Hematopoietic multipotent progenitor cell treated with erythropoietin and hydrocortisone succinate and interleukin-3 and kit ligand, for 4 days (in vitro differentiated cells): ENCODE results near the gene NDUFA3.

Experiments used
- DNase-seq: peaks from one replicate; pipeline ENCODE4 v3.0.0-alpha.2; 2015

Gene NDUFA3

DNA sequence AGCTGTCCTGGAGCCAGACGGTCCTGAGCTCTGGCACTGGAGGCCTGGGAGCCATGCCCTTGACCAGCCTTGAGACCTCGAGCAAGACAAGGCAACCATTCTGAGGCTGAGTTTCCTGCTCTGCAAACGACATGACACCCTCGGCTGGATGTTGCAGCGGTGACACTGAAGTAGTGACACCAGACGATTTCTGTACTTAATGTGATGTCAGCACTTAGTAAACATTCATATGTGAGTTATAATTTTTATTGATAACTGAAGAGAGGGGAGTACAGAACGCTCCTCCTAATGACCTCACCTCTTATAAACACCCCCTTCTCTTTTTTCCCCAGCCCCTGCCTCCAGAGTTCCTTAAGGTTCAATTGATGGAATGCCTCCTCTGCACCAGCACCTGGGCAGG lies 5.8 kb downstream of the NDUFA3 start:
- DNase-seq, result no peak

DNA sequence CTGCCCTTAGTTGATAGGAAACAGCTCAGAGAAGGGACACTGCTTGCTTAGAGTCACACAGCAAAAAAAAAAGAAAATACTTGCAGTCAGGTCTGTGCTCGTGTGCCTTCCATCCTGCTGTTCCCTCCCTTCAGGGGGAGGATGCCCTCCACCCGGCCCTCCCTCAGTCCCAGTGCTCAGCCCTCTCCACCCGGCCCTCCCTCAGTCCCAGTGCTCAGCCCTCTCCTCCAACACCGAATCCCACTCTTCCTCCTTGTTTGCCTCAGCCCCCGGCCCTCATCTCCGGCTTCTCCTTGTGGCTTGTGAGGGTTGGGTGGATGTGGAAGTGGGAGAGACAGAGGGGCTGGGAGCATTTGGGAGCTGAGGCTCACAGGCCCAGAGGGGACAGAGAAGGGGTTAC lies 7.0 kb downstream of the NDUFA3 start:
- DNase-seq, result no peak

DNA sequence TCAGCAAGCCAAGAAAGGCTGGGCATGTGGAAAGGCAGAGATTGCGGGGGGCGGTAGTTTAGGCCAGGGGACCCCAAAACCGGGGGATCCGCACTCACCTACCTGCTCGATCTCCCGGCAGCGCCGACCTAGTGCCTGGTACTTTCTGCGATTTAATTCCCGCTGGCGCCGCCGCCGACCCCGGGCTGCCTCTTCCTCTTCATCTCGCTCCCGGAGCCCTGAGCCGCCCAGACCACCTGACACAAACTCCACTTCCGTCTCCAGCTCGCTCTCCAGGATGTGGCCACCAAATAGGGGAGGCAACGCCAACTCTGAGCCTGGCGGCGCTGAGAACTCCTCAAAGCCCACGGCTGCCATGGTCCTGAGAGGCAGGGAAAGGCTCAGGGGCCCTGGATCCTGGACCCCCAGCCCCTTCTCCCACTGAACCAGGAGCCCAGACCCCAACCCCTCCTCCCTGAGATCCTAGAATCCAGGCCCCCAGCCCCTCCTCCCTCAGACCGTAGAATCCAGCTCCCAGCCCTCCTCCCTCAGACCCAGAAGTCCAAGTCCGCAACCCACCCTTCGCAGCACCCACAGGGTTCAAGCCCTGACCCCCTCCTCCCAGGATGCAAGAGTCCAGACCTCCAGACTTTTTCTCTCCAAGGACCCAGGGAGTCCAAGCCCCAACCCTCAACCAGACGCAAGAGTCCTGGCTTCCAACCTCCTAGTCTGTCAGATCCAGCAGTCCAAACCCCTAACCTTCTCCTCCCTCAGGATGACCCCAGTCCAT lies 11.9 kb downstream of the NDUFA3 start:
- peak; percentile 86 for DNase-seq

DNA sequence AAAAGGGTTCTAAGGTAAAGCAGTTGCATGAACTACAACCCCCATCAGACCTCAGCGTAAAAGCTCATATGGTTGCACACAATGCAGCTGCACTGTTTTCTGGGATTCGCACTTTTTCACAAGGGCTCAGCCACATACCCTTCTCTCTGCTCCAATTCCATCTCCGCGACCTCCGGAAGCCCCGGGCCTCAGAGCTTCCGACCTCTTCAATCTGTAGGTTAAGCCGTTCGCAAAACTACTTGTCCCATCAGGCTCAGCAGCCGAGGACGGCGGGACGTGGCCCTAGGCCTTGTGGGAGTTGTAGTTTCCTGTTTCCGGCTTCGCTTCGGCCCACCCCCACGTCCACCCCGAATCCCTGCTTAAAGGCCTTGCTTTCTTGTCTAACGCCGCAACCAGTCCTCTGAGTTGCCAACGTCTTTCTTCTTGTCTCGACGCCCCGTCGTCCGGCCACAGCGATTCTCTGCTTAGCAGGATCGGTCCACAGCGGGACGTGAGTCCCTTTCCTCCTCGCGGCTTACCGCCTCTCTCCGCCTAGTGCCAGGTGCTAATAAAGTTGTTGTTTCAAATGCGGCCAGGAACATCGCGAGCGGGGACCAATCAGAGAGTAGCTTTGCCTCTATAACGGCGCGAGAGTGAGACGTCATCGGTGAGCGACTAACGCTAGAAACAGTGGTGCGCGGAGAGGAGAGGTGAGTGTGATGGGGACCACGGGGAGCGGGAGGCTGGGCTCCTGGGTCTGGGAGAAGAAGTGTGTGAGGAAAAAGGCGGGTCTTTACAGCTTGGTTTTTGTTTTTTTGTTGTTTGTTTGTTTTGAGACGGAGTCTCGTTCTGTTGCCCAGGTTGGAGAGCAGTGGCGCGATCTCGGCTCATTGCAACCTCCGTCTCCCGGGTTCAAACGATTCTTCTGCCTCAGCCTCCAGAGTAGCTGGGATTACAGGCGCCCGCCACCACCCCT lies 12.7 kb downstream of the NDUFA3 start, which contains the start of the genes PRPF31 and TFPT:
Gene PRPF31, plus strand, starts transcription at position 646 of the 955 bp plus-strand sequence. CDS start 2,525 bp downstream, outside the sequence.
Gene TFPT, minus strand, starts transcription at position 549 of the 955 bp plus-strand sequence. Its CDS starts 388 bp downstream, at position 161.
- DNase-seq, result peak; percentile 99

DNA sequence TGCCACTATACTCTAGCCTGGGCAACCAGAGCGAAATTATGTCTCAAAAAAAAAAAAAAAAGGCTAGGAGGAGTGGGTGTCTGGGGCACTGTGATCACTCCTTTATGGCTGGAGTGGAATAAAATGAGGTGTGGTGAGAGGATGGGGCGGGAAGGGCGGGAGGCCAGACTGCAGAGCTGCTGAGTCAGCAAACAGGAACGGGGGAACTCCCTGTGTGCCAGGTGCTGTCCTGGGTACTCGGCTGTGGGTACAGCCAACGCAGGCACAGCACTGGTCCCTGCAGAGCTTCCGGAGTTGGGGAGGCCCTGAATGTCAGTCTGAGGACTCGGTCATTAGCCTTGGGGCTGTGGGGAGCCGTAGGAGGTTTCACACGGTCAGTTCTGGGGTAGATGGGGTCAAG lies 18.6 kb downstream of the NDUFA3 start:
- no peak for DNase-seq

DNA sequence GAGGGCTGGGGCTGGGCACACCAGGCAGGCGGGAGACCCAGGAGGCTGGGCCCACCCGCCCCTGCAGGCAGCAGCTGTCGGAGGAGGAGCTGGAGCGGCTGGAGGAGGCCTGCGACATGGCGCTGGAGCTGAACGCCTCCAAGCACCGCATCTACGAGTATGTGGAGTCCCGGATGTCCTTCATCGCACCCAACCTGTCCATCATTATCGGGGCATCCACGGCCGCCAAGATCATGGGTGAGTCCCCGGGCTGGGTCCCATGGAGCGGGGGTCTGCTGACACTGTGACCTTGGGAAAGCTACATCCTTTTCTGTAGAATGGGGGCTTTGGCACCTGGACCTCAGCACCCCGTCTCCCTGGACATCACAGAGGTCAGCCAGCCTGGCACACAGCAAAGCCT lies 21.0 kb downstream of the NDUFA3 start:
- no peak for DNase-seq

DNA sequence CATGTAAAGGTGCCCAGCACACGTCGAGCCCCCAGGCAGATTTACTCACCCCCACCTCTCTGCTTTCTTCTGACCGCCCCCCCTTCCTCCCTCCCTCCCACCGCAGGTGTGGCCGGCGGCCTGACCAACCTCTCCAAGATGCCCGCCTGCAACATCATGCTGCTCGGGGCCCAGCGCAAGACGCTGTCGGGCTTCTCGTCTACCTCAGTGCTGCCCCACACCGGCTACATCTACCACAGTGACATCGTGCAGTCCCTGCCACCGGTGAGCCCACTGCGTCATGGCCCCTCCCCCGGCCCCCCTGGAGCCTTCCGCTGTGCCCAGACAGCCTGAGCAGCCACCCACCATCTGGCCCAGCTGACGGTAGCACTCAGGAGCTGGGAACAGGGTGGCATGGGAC lies 21.7 kb downstream of the NDUFA3 start:
- no peak for DNase-seq

DNA sequence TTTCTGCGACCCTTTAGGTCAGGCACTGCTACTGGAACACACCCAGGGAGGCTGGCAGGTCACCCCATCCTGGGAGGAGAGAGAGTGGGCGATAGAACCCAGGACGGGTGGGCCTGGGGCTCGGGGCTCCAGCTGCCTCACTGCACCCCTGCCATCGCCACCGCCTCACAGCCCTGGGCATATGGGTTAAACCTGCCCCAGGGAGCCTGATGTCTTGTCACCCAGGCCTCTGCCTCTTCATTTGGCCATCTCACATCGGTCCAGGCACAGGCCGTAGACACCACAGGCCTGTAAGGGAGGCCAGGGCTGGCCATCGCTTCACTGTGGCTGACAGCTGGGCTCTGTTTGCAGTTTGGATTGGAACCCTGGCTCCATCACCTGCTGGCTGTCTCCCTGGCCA lies 23.1 kb downstream of the NDUFA3 start:
- no peak for DNase-seq

DNA sequence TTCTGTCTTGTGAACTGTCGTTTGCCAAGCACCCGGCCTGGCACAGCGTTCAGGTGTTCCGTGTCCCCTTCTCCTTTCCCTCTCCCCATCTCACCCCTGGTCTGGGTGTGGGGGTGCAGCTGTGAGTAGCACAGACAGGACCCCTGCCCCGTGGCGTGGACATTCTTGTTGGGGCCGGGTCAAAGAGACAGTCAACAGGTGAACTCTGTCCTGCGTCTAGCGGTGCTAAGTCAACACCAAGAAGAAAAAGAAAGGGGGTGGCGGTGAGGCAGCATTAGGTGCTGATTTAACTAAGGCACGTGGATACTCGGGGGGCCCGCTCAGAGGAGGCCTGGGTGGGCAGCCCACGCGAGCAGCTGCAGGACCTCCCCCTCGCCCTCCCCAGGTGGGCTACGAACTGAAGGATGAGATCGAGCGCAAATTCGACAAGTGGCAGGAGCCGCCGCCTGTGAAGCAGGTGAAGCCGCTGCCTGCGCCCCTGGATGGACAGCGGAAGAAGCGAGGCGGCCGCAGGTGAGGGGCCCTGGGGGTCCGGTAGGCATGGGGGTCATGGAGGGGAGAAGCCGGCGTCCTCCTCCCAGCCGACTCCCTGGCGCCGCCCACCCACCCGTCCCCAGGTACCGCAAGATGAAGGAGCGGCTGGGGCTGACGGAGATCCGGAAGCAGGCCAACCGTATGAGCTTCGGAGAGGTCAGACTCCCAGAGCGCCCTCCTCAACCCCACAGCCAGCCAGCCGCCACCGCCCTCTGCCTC lies 25.2 kb downstream of the NDUFA3 start:
- DNase-seq, result no peak

DNA sequence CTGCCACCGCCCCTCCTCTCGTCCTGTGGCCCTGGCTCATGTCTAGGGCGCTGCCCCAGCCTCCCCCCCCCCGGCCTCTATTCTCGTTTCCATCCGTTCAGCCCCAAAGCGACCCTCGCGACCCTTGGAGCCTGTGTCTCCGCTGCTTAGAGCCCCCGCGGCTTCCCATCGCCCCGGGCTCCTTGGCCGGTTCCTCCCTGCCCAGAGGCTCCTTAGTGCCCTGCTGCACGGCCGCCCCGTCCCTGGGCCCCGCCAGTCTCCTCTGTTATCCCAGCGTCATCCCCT lies 25.7 kb downstream of the NDUFA3 start:
- no peak for DNase-seq

DNA sequence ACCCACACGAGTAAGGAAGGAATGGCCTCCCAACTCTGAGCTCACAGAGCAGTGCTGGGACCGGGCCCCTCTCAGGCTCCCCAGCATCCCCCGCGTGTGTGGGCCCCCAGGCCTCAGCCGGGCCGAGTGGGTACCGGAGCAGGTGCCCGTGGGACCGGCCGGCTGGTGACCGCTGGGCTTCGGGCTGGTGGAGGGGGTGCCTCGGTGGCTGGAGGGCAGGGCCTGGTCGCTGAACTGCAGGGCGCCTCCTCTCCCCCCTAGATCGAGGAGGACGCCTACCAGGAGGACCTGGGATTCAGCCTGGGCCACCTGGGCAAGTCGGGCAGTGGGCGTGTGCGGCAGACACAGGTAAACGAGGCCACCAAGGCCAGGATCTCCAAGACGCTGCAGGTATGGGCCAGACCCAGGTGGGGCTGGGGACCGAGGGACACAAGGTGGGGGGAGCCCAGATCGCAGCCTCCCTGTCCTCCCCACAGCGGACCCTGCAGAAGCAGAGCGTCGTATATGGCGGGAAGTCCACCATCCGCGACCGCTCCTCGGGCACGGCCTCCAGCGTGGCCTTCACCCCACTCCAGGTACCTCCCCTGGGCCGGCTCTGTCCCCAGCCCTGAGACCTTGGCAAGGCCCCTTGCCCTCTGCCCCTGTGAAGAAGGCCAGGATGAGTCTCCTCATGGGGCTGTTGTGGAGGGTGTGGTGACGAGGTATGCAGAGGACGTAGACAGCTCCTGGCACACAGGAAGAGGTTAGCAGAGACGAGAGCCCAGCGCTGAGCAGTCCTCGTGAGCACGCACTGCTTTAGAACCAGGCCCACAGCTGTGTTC lies 26.4 kb downstream of the NDUFA3 start:
- DNase-seq, result no peak

DNA sequence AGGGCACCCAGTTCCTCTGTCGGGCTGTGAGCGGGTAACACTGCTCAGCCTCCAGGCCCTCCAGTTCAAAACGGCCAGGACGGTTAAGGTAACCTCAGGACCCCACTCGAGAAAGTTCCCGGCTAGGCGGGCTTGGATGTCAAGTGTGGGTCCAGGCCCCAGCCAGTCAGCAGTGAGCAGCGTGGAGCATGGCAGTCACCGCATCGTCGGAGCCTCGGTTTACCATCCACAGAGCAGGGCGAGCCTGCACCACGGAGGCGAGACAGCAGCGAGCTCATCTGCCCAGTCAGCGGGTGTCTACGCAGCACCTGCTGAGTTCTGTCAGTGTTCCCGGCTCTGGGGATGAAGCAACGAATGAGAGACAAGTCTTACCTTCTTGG lies 27.0 kb downstream of the NDUFA3 start:
- no peak for DNase-seq

DNA sequence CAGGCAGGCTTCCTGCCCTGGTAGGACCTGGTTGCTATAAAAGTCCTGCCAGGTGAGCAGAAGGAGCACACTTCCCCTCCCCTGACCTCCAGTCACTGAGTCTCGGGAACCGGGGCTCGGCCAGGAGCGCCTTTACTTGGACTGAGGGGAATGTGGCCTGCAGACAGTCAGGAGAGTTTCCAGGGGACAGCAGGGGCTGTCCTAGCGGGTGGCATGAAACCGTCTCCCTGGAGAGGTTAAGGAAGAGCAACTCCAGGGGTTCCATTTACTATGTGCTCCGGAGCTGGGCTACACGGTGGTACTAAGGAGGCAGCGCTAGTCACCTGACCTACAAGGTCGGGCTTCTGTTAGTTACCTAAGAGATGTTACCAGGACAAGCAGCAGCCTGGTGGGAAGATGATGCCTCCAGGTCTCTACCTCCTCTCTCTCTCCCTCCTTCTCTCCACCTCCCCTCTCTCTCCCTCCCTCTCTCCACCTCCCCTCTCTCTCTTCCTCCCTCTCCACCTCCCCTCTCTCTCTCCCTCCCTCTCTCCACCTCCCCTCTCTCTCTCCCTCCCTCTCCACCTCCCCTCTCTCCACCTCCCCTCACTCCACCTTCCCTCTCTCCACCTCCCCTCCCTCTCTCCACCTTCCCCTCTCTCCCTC lies 30.8 kb downstream of the NDUFA3 start:
- peak; percentile 54 for DNase-seq

DNA sequence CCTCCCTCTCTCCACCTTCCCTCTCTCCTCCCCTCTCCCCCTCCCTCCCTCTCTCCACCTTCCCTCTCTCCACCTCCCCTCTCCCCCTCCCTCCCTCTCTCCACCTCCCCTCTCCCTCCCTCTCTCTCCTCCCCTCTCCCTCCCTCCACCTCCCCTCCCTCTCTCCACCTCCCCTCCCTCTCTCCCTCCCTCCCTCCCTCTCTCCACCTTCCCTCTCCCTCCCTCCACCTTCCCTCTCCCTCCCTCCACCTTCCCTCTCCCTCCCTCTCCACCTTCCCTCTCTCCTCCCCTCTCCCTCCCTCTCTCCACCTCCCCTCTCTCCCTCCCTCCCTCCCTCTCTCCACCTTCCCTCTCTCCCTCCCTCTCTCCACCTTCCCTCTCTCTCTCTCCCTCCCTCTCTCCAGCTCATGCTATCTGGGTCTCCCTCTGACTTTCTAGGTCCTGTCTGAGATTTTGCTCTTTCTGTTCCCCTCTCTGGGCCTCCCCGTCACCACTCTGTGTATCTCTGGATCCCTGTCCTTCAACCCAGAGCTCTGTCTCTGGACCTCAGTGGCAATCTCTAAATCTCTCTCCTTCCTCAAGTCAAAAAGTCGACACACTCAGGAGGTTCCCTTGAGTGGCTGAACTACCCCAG lies 31.4 kb downstream of the NDUFA3 start:
- DNase-seq, result no peak

DNA sequence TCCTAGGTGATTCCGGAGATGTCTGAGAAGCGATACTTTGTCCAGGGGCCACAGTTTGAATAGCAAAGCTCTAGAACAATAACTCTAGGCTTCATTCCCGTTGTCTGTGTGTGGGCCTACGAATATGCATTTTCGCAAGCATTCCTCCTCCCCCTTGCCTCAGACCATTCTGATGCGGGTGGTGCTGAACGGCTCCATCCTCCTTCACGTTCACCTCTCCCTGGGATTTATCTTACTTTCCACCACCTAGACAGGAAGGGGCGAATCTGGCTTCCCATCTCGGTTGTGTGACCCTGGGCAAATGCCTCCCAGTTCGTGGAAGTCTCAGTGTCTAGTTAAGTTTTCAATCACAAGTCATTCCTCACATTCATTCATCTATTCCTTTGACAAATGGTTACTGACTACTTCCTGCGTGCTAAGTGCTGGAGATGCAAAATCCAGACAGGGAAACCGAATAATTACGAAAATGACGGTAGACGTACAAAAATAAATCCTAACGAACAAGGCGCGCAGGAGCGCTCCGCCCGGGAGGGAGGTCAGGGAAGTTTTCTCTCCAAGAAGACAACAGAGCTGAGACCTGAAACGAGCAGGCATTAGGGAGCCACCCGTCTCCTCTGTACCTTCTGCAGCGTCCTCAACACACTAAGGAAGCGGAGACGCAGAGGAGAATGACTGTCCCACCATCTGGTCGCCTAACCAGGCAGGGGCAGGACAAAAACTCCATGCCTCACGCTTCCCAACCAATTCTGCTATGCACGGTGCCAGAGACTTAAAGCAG lies 33.6 kb downstream of the NDUFA3 start:
- no peak for DNase-seq

DNA sequence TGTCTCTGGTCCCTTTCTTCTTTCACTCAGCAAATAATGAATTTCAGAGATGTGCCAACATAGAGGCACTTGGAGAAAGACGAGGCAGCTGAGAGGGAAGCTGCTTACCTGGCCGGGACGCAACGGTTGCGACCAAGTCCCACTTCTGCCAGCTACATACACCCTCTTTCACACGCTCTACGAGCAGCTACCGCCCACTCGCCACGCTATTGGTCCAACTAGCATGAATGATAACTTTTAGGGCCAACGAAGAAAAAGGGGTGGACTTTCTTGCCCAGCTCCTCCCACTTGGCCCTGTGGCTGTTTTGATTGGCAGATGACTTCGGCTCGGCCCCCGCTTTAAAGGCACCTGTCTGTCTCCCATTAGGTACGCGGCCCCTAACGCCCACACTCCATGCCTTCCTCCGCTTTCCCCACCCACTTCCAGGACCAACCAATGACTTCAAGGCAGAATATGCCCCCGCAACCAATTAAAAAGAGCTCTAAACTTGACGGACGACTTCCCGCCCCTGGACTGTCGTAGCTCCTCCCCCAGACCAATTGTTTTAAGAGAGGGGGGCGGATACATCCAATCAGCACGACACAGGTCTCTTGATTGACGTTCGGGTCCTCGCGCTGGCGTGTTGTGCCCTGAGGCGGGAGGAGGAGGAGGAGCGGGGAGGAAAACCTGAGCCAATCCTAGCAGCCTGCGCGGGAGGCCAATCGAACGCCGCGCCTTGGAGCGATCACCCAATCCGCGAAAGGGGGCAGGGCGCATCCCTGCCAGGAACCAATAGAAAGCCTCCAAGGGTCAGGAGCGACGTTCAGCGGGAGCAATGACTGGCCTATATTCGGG lies 34.4 kb downstream of the NDUFA3 start:
- DNase-seq, result peak; percentile 100

DNA sequence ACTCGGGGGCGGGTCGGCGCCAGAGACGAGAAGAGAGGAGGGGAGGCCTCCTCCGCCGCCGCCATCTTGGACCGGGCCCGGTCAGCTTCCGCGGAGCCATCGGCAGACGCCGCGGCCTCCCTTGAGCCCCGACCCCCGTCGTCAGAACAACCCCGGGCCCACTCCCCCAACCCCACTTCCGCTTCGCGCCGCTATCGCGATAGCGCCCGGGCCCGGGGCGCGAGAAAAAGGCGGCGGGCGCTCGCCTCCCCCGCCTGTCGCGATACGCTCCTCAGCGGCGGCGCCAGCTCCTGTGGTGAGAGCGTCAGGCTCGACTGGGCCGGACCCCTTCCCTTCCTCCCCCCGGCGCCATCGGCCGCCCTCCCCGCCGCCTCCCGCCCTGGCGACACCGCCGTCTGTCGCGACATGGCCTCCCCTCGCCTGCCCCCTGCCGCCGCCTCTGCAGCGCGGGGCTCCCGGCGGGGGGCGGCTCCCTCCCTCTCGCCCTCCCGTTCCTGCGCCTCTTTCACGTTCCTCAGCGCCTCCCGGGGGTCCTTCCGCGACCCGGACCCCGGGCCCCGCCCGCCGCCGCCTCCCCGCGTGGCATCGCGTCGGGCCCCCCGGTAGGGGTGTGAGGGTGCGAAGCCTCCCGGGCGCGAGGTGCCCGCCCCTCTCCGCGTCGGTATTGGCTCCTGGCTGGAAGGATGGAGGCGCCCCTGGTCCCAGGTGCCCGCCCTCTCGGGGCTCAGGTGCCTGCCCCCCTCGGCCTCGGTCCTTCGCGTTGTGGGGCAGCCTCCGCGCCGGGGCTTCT lies 35.2 kb downstream of the NDUFA3 start, which contains the start of gene CNOT3:
Gene CNOT3, plus strand, starts transcription at position 64 of the 790 bp plus-strand sequence. CDS start 5,217 bp downstream, outside the sequence.
- peak; percentile 37 for DNase-seq

DNA sequence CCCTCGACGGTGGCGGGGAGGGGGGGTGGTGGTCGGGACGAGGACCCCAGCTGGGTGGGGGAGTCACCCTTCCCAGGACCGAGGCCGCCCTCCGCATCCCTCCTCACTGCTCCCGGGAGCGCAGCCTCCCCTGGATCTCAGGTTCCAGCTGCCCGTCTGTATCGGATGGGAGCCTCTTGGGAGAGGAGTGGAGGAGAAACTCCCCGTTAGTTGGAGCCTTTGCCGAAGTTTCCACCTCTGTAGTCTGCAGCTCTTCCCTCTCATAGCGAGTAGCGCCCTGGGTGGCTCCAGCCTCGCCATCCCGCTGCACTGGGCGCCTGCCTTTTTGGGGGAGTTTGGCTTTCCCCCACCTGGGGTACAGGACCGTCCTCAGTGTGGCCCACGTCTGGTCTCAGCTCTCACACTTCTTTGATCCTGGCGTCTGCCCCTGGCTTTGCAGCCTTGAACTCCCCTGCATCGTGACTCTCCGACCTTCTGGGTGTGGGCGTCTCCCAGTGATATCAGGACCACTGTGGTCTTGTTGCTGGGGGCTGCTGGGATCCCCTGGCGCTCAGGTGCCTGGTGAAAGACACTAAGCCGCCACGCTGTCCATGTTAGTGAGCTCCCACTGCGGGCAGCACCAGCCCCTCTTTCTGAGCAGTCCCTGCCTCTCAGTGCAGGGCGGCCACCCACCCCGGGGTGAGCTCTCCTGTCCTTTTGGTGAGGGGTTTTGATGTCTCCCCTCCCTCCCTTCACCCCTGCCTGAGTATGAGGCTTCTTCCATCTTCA lies 36.0 kb downstream of the NDUFA3 start:
- DNase-seq, result peak; percentile 42
